Tibial artery (tissue), 4 donors: ENCODE measurements around the gene SLC38A1.

Experiments used
- DNase-seq, 2 donors: peaks; one replicate each; pipeline ENCODE4 v3.0.0-alpha.2; 2019
- H3K27ac ChIP-seq, 2 donors: fragments of 200-600 bp; sonication (generic) in 1 of 2; 1 replicate in 1 of 2; 2 replicates in 1 of 2; pipeline ENCODE4 v1.5.1; 2018 to 2019; ENCODE audit warnings: mild to moderate bottlenecking in 1 of 2
- H3K27me3 ChIP-seq, 2 donors: fragments of 200-600 bp; sonication (generic) in 1 of 2; one replicate each; pipeline versions ENCODE4 v1.5.1 to v1.6.0; 2016 to 2019
- H3K36me3 ChIP-seq, 3 donors: fragments of 200-600 bp; sonication (generic) in 2 of 3; one replicate each; pipeline ENCODE4 v1.5.1; 2016 to 2019; ENCODE audit warnings: mild to moderate bottlenecking in 2 of 3
- H3K4me1 ChIP-seq, 4 donors: fragments of 200-600 bp; sonication (generic) in 2 of 4; 1 replicate in 3 of 4; 2 replicates in 1 of 4; pipeline ENCODE4 v1.5.1; 2016 to 2019
- H3K4me3 ChIP-seq, 2 donors: fragments of 200-600 bp; sonication (generic) in 1 of 2; 1 replicate in 1 of 2; 2 replicates in 1 of 2; pipeline ENCODE4 v1.5.1; 2018 to 2019; ENCODE audit warnings: mild to moderate bottlenecking in 2 of 2
- H3K9me3 ChIP-seq, 3 donors: fragments of 200-600 bp; sonication (generic) in 1 of 3; one replicate each; pipeline ENCODE4 v1.5.1; 2016 to 2019
- CTCF ChIP-seq, 2 experiments: fragments of 200-600 bp in 1 of 2; fragments of 450-650 bp in 1 of 2; IDR thresholded peaks; one replicate each; pipeline ENCODE4 v1.5.1; 2017 to 2019; ENCODE audit warnings: antibody characterized with exemption in 2 of 2, mild to moderate bottlenecking in 1 of 2, moderate library complexity in 1 of 2
- intact Hi-C: fragments of 100-400 bp; cut with DNase I; formaldehyde crosslinking; loops from one replicate; pipeline ENCODE4 v1.15.0; 2023; ENCODE audit warnings: low total_unique reads

The SLC38A1 gene

GRCh38 chr12:46144433-46144832 is 124.4 kb downstream of the SLC38A1 start:
- H3K27ac ChIP-seq: no peak overlapping the region

GRCh38 chr12:46136249-46136648 is 132.6 kb downstream of the SLC38A1 start:
- Histone ChIP-seq H3K9me3 (no peaks in the 10 kb centered on the region), H3K27ac (no peak overlapping the region), H3K36me3 (no peaks in the 10 kb centered on the region), H3K27me3 (no peaks in the 10 kb centered on the region), H3K4me1 (peaks cover 0 to 4% (median 0%) of the 10 kb centered on the region in 4 donors), H3K4me3 (no peak overlapping the region)
- TF ChIP-seq CTCF (IDR thresholded peaks at IDR 0.05): no peak
- intact Hi-C loops: no loop called here
- no peak for DNase-seq

More at GRCh38 chr12:46144433-46144832, 124.4 kb downstream of the SLC38A1 start:
- intact Hi-C loops: loop anchor here (10.0 kb wide), 1 partner anchor 150 kb away; no protein-coding TSS in a partner anchor
- Histone ChIP-seq H3K4me1 (no peaks in the 10 kb centered on the region), H3K36me3 (no peaks in the 10 kb centered on the region), H3K4me3 (no peak overlapping the region), H3K27me3 (peaks cover 0 to 3% of the 10 kb centered on the region in 2 donors), H3K9me3 (no peaks in the 10 kb centered on the region)
- no peak for DNase-seq
- no peak for TF ChIP-seq CTCF (IDR thresholded peaks at IDR 0.05)

- Histone ChIP-seq H3K9me3 (no peaks in the 10 kb centered on the region), H3K27ac (no peak overlapping the region), H3K4me1 (peaks cover 0 to 4% (median 0%) of the 10 kb centered on the region in 4 donors), H3K4me3 (no peak overlapping the region), H3K36me3 (no peaks in the 10 kb centered on the region), H3K27me3 (no peaks in the 10 kb centered on the region)
- intact Hi-C loops: no loop called here
- no peak for TF ChIP-seq CTCF (IDR thresholded peaks at IDR 0.05)
- DNase-seq: no peak
Observed at GRCh38 chr12:46135750-46136149, 133.1 kb downstream of the SLC38A1 start.

- TF ChIP-seq CTCF (IDR thresholded peaks at IDR 0.05): no peak
- H3K9me3 ChIP-seq: no peaks in the 10 kb centered on the region
- H3K27ac ChIP-seq: no peak overlapping the region
- no peaks in the 10 kb centered on the region for H3K36me3 ChIP-seq
- intact Hi-C loops: no loop called here
- no peak overlapping the region for H3K4me3 ChIP-seq
- H3K4me1 ChIP-seq: peaks cover 0 to 4% (median 0%) of the 10 kb centered on the region in 4 donors
- H3K27me3 ChIP-seq: no peaks in the 10 kb centered on the region
- no peak for DNase-seq
Observed at GRCh38 chr12:46134852-46135251, 134.0 kb downstream of the SLC38A1 start.

GRCh38 chr12:46134205-46134811 is 134.5 kb downstream of the SLC38A1 start:
- Histone ChIP-seq H3K36me3 (no peaks in the 10 kb centered on the region), H3K27ac (no peak overlapping the region), H3K9me3 (no peaks in the 10 kb centered on the region), H3K27me3 (no peaks in the 10 kb centered on the region), H3K4me3 (no peak overlapping the region), H3K4me1 (peaks cover 0 to 4% (median 0%) of the 10 kb centered on the region in 4 donors)
- intact Hi-C loops: no loop called here
- no peak for TF ChIP-seq CTCF (IDR thresholded peaks at IDR 0.05)
- no peak for DNase-seq
